Measurements from ENCODE around the gene SMIM24.

SMIM24 gene

DNA sequence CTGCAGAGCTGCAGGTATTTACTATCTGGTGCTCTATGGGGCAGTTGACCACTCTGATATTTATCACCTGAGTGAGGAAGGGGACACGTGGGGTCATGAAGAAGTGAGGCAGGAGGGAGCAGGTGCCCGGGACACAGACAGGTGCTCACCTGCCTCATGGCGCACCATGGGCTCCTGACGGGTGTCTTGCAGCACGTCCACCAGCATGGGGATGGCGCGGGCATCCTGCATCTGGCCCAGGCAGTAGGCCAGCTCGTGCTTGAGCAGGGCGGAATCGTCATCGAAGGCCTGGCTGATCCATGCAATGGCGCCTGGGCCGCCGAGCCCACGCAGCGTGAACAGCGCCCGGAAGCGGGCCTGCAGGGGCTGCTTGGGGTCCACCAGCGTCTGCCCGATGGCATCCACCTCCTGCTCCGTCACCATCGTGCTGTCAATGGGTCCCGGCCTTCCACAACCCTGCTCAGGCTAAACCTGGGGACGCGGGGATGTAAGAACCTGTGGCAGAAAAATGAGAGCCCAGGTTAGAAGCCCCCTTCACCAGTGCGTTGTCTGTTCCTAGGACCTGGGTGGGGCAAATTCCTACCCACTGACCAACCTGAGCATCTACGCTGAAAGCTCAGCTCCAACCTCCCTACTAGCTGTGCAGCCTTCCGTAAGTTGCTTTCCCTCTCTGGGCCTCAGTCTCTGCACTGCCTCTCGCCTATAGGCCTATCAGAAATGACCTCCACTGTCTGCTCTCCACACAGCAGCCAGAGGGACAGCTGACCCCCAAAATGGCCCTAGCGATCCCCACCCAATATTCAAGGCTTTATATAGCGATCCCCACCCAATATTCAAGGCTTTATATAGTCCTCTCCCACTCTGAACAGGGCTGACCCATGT is 16.3 kb upstream of the SMIM24 start:
- no peak for DNase-seq

DNA sequence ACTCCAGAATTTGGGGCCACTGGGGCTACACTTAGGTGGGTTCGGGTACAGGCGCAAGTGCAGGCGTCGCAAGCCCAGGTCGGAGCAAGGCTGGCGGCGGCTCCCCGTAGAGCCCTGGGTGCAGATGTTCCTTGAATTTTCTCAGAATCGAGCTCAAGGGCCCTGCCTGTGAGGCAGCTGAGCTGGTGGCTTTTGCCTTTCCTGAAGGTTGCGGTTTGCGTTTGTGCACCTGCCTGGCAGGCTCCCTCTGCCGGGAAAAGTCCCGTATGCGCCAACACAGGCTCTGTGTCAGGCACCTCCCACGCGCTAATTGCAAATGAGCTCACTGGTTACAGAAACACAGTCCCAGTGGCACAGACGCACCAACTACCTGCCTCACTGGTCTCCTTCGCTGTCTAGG is 14.2 kb upstream of the SMIM24 start:
- DNase-seq: no peak

DNA sequence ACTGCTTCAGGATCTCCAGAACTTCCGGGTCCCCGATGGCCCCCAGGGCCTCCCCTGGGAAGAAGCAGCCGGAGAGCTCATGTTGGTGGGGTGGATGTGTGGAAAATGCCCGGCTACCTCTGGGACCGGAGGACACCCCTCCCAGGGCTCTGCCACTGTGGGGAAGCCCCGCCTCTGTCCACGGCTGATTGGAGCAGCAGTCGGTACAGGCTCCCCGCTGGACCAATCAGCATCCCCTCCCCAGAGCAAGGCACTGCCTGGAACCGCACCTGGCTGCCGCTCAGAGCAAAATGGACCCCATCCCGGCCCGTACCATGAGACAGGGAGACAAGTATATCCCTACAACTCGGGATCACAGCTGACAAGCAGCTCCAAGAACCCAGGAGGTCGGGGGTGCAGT is 13.7 kb upstream of the SMIM24 start:
- no peak for DNase-seq

GRCh38 chr19:3493651-3494050 is 13.3 kb upstream of the SMIM24 start:
- DNase-seq: no peak

DNA sequence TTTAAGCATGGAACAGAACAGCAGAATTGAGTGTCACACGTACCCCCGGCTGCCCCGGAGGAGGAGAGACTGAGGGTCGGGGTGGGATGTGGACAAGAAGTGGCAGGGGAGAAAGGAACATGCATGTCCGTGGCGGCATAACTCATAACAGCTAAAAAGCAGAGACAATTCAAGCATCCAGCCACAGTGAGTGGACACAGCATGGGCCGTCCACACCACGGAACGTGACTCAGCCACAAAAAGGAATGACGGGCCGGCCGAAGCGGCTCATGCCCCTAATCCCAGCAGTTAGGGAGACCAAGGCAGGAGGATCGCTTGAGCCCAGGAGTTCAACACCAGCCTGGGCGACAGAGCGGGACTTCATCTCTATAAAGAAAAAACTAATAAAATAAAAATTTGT is 12.6 kb upstream of the SMIM24 start:
- DNase-seq: no peak

- no peak for DNase-seq
Measured at GRCh38 chr19:3492131-3492839, 12.0 kb upstream of the SMIM24 start.

GRCh38 chr19:3491396-3492119 is 11.2 kb upstream of the SMIM24 start:
- no peak for DNase-seq

DNA sequence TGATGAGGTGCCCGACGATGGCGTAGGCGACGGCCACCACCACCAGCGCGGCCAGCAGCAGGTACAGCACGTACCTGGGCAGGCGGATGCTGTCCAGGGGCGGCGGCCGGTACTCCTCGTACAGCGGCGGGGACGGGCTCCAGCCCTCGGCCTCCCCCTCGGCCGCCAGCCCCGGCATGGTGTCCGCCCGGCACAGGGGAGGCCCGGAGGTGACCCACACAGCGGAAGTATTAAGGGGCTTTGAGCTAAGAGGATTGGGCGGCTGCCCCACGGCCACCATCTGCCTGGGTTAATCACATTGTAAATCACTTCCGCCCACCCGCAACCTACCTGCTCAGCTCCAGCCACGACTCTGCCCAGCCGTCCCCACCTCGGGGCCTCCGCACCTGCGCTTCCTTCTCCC is 2.9 kb upstream of the SMIM24 start, which contains the start of gene SMIM44:
Gene SMIM44 (minus strand): TSS at position 216 of the 403 bp plus-strand sequence. CDS start 38 bp downstream, at position 178.
- no peak for DNase-seq

DNA sequence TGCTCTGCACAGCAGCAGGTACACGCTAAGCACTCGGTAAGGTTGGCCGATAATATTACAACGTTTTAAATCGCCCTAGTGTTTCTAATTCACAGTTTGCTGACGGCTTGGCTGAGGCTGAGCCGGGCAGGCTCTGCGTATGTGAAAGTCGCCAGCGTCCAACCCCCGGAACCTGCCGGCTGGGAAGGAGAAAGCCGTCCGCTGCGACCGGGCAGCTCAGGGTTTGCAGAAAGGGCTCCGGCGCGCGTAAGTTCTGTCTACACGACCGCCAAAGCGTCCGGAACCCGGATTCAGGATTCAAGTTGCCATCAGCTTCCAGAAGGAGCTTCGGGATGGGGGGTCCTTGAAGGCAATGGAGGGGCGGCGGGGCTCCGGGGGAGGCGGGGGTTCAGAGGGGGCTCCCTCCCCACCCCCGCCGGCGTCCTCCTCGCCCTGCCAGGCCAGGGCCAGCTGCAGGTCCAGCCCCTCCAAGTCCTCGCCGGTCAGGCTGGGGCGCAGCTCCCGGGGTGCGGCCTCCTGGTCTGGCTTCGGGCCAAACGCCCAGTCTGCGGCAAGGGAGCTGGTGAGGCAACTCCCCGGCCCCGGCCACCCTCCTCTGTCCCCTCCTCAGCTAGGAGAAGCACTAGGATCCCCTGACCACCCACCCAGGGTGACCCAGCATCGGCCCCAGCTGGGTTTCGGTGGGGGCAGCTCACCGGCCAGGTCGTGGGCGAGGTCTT is 2.3 kb upstream of the SMIM24 start:
- no peak for DNase-seq

DNA sequence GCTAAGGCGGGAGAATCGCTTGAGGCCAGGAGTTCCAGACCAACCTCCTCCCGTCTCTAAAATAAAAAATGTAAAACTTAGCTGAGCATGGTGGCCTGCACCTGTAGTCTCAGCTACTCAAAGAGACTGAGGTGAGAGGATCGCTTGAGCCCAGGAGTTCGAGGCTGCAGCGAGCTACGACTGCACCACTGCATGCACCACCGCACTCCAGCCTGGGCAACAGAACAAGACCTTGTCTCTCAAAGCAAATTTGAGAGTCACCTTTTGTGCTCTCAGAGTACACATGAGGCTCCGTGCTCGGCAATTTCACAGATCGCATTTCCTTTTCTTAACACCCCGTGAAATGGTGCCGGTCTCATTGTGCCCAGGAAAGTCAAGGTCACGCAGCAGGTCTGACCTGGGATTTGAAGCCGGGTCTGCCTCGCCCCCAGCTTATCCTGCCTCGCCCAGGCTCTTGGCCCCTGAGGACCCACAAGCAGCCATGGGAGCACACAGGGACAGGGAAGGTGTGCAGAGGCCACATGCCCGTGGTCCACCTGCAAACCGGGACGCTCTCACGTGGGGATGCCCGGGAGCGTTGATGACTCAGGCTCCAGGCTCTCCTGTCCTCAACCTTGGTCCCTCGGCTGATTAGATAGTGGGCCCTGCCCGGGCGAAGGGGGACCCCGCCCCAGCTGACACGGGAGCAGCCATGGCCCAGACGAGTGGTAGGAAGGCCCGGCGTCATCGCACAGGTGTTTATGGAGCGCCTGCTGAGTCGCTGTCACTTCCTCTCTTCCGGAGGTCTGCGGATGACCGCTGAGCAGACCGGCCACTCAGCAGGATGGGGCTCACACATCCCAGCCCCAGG is 1.1 kb upstream of the SMIM24 start:
- DNase-seq: no peak

DNA sequence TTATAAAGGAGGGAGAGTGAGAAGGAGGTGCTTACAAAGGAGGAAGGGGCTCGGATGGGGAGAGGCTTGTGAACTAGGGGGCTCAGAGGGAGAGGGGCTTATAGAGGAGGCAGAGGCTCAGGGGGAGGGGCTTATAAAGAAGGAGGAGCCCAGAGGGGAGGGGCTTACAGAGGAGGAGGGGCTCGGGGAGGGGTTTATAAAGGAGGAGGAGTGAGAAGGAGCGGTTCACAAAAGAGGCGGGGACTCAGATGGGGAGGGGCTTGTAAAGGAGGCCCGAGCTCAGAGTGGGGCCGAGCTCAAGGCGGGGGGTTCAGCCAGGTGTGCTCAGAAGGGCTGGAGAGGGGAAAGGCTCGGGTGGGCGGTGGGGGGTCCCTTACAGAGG is 500 bp downstream of the SMIM24 start:
- DNase-seq: no peak

DNA sequence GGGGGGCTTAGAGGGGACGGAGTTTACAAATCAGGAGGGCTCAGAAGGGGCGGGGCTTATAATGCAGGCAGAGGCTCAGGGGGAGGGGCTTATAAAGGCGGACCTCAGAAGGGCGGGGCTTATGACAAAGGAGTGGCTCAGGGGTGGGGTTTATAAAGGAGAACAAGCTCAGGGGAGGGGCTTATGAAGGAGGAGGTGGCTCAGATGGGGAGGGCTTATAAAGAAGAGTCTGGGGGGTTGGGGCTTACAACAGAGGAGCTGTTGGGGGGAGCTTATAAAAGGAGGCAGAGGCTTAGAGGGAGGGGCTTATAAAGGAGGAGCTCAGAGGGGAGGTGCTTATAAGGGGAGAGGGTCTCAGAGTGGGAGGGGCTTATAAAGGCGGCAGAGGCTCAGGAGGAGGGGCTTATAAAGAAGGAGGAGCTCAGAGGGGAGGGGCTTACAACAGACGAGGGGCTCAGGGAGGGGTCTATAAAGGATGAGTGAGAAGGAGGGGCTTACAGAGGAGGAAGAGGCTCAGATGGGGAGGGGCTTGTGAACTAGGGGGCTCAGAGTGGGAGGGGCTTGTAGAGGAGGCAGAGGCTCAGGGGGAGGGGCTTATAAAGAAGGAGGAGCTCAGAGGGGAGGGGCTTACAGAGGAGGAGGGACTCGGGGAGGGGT is 1.0 kb downstream of the SMIM24 start:
- DNase-seq: peak; percentile 72

DNA sequence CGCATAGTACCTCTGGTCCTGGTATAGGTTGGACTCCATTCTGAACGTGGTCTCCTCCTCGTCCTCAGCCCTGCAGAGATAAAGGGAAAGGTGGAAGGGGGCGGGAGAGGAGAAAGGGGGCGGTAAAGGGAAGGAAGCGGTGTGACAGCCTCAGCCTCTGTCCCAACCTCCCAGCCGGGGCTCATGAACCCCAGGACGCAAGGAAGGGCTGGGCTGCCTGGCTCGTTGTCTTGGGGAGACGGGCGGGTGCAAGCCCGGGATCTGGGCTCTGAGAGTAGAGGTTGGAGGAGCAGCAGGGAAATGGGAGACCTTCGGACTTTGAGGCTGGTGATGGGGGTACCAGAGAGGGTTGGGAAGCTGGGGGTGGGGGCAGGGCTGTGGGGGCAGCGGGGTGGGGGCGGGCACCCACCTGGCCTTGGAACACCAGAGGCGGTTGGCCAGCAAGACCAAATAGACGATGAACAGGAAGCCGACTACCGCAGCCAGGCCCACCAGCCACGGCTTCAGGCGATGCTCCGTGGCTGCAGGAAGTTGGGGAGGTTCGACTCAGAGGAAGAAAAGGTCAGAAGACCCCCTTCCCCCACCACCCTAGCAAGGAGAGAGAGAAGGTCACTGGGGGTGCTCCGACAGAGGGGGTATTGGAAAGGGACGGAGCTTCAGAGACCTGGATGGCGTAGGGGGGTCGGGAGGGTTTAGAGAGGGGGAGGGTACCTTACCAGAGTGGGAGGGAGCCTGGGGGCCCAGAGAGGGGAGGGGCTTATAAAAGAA is 1.7 kb downstream of the SMIM24 start:
- DNase-seq: no peak

GRCh38 chr19:3477951-3478350 is 2.4 kb downstream of the SMIM24 start:
- DNase-seq: no peak

GRCh38 chr19:3477506-3477905 is 2.8 kb downstream of the SMIM24 start:
- DNase-seq: no peak

DNA sequence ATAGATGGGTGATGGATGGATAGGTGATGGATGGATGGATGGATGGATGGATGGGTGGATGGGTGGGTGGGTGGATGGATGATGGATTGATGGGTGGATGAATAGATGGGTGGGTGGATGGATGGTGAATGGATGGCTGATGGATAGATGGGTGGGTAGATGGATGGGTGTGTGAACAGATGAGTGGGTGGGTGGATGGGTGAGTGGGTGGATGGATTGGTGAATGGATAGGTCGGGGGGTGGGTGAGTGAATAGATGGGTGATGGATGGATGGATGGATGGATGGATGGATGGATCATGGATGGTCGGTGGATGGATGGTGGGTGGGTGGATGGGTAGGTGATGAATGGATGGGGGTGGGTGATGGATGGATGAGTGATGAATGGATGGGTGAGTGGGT is 3.5 kb downstream of the SMIM24 start:
- no peak for DNase-seq

GRCh38 chr19:3475449-3475848 is 4.9 kb downstream of the SMIM24 start:
- DNase-seq: no peak

GRCh38 chr19:3474614-3475013 is 5.7 kb downstream of the SMIM24 start:
- no peak for DNase-seq

DNA sequence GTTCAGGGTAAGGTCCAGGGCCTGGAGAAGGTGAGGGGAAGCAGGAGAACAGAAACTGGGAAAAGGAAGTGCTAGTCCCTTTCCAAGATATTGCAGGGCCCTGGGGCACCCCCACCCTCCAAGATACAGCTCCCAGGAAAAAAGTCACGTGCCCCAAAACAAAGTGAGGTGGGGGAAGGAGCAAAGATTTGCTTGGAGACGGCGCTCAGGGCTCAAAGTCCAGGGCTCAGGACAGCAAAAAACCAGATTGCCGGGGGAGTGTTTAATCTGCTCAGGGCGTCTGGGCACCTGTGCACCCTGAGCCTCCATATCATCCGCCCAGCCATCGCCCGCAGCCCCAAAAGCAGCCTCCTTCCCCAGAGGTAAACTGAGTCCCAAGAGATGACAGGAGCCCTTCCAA is 6.3 kb downstream of the SMIM24 start:
- DNase-seq: no peak

DNA sequence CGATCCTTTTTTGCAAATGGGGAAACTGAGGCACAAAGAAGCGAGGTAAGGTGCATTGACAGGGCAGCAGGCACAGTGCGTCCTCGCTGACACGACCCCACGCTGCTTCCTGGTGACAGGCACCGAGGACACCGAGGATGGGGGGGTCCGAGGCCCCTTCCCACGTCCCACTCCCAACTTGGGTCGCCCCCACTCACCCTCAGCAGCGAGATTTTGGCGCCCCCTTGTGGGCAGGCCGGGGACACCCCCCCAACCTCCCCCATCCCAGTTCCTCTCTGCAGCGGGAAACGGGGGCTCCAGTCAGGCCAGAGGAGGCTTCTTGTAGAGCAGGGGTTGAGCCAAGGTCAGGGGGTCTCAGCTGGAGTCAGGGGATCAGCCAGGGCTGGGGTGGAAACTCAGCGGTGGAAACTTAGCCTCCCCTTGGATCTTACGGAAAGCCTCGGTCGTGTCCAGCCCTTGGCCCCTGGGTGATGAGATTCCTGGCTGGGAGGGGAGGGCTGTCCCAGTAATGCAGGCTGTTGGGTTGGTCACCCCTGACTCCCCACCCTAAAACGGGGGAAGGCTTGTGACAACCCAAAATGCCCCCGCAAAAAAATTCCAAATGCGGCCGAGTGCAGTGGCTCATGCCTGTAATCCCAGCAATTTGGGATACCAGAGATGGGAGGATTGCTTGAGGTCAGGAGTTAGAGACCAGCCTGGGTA is 8.2 kb downstream of the SMIM24 start:
- DNase-seq: no peak

Measured in MV-4-11 (cell line).